ENCODE results near the gene DGUOK. TPM values are rescaled to one million over a fixed set of nuclear protein-coding genes. Genes with fewer than 3 reads are reported as not detected.
"Not testable (repeated sequence)": the region's sequence is repeated elsewhere in the genome, so short reads cannot be mapped to it uniquely, and the experiment has no call there.

Gene DGUOK
- total RNA-seq, 1 donor from 2014 or later: 66.8 TPM

- TF ChIP-seq CTCF (IDR thresholded peaks at IDR 0.05; ENCODE audit: insufficient read depth, low read length, poor library complexity, severe bottlenecking): no peak
- DNase-seq (ENCODE audit: low read depth): no peak
- H3K27me3 ChIP-seq (ENCODE audit: control insufficient read depth, insufficient read depth, low read length): no peaks in the 10 kb centered on the region
- H3K4me3 ChIP-seq (ENCODE audit: low read depth, low read length): no peak overlapping the region
- H3K36me3 ChIP-seq (ENCODE audit: control insufficient read depth, insufficient read depth, low read length): no peaks in the 10 kb centered on the region
Observed at GRCh38 chr2:73937899-73938298, 11.2 kb downstream of the DGUOK start.

DNA sequence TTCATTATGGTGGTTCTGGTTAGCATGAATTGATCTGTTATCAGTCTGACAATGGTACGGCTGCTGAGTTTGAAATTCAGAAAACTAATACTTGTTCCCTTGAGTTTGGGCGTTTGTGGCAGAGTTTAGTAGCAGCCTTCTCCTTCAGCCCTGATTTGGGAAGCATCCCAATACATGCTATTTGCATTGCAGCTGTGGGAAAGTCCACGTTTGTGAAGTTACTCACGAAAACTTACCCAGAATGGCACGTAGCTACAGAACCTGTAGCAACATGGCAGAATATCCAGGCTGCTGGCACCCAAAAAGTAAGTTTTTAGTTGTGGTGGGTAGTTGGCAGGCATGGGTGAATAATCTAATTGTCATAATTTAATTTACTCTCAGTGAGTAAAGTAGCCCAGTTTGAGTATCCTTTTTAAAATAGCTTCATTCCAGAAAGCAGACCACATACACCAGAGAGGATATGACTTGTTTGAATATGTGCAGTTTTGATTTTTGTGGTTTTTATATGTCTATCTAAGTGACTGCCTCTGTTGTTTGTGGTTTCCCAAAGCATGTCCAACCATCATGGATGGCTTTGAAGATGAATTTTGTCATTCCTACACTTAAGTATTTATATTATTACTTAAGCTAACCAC, 12.2 kb downstream of the DGUOK start:
- no peaks in the 10 kb centered on the region for H3K36me3 ChIP-seq (ENCODE audit: control insufficient read depth, insufficient read depth, low read length)
- no peak overlapping the region for H3K4me3 ChIP-seq (ENCODE audit: low read depth, low read length)
- H3K27me3 ChIP-seq (ENCODE audit: control insufficient read depth, insufficient read depth, low read length): no peaks in the 10 kb centered on the region
- no peak for TF ChIP-seq CTCF (IDR thresholded peaks at IDR 0.05; ENCODE audit: insufficient read depth, low read length, poor library complexity, severe bottlenecking)
- DNase-seq (ENCODE audit: low read depth): no peak

GRCh38 chr2:73939419-73939818, 12.7 kb downstream of the DGUOK start:
- H3K27me3 ChIP-seq (ENCODE audit: control insufficient read depth, insufficient read depth, low read length): no peaks in the 10 kb centered on the region
- no peak for TF ChIP-seq CTCF (IDR thresholded peaks at IDR 0.05; ENCODE audit: insufficient read depth, low read length, poor library complexity, severe bottlenecking)
- H3K4me3 ChIP-seq (ENCODE audit: low read depth, low read length): no peak overlapping the region
- no peak for DNase-seq (ENCODE audit: low read depth)
- H3K36me3 ChIP-seq (ENCODE audit: control insufficient read depth, insufficient read depth, low read length): no peaks in the 10 kb centered on the region

GRCh38 chr2:73940066-73940465, 13.4 kb downstream of the DGUOK start:
- not testable (repeated sequence) for H3K36me3 ChIP-seq (ENCODE audit: control insufficient read depth, insufficient read depth, low read length); H3K27me3 ChIP-seq (ENCODE audit: control insufficient read depth, insufficient read depth, low read length); DNase-seq (ENCODE audit: low read depth); H3K4me3 ChIP-seq (ENCODE audit: low read depth, low read length)

DNA sequence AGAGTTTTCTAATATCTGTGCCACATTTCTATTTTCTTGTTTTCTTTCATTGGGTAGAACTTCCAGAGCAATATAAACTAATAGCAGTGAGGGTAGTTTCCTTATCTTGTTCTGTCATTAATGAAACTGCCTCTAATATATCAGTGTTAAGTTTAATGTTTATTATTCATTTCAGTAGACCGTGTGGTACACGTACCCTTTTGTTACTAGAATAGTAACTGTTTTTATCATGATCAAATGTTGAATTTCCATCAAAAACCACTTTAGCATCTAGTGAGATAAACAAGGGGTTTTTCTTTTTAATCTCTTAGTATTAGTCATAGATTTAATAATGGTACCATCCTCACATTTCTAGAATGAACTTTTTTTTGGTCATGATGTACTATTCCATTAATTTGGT, 16.0 kb downstream of the DGUOK start:
- Histone ChIP-seq H3K36me3 (ENCODE audit: control insufficient read depth, insufficient read depth, low read length) (peaks cover 1% of the 10 kb centered on the region), H3K4me3 (ENCODE audit: low read depth, low read length) (no peak overlapping the region), H3K27me3 (ENCODE audit: control insufficient read depth, insufficient read depth, low read length) (no peaks in the 10 kb centered on the region)
- no peak for DNase-seq (ENCODE audit: low read depth)
- TF ChIP-seq CTCF (IDR thresholded peaks at IDR 0.05; ENCODE audit: insufficient read depth, low read length, poor library complexity, severe bottlenecking): no peak

GRCh38 chr2:73944714-73945113, 18.0 kb downstream of the DGUOK start:
- Histone ChIP-seq H3K4me3 (ENCODE audit: low read depth, low read length) (no peak overlapping the region), H3K27me3 (ENCODE audit: control insufficient read depth, insufficient read depth, low read length) (no peaks in the 10 kb centered on the region), H3K36me3 (ENCODE audit: control insufficient read depth, insufficient read depth, low read length) (peaks cover 1% of the 10 kb centered on the region)
- DNase-seq (ENCODE audit: low read depth): no peak
- TF ChIP-seq CTCF (IDR thresholded peaks at IDR 0.05; ENCODE audit: insufficient read depth, low read length, poor library complexity, severe bottlenecking): no peak

Data from kidney epithelial cell (primary cell).